A549 (cell line): ENCODE results near the gene BTN2A1. TPM values are rescaled to one million over a fixed set of nuclear protein-coding genes. Genes with fewer than 3 reads are reported as not detected.

Source experiments
- ATAC-seq, 2 experiments: fragments of 200-7000 bp in 1 of 2; fragments of >200 bp in 1 of 2; cut with Nextera tagmentation in 1 of 2; cut with Tn5 transposase in 1 of 2; 3 replicates each; pipeline versions ENCODE4 v1.8.0 to v1.9.1; 2018 to 2020; ENCODE audit warnings: mild to moderate bottlenecking in 1 of 2, moderate library complexity in 1 of 2
- CTCF ChIA-PET: fragments of 300-600 bp; sonication (Branson Sonifier 250); formaldehyde crosslinking; extraction: SDS; loops from one replicate; lab custom pipeline; 2021; ENCODE audit warnings: antibody characterized with exemption, inconsistent platforms; lab: Yijun Ruan, JAX
- POLR2A ChIA-PET: fragments of 350-600 bp; formaldehyde crosslinking; extraction: SDS; loops from one replicate; lab custom pipeline; 2021; ENCODE audit warnings: antibody characterized with exemption, inconsistent platforms; lab: Yijun Ruan, JAX
- DNase-seq, 2 experiments: peaks; one replicate each; pipeline versions ENCODE4 v3.0.0 to v3.0.0-alpha.2; 2011 to 2016; ENCODE audit warnings: low read depth in 1 of 2, low spot score in 1 of 2
- FAIRE-seq: peaks from 2 replicates; lab custom pipeline; 2011; peaks lifted over from hg19 to GRCh38; lab: Jason Lieb, UNC
- H3K27ac ChIP-seq, 2 experiments: fragments of >200 bp; sonication (Bioruptor Twin); formaldehyde crosslinking; 3 replicates each; pipeline ENCODE4 v1.5.1; 2016 to 2017
- H3K4me1 ChIP-seq: fragments of >200 bp; sonication (Bioruptor Twin); formaldehyde crosslinking; 3 replicates; pipeline ENCODE4 v1.6.1; 2016
- H3K4me2 ChIP-seq: fragments of >200 bp; sonication (Bioruptor Twin); formaldehyde crosslinking; 3 replicates; pipeline ENCODE4 v1.6.1; 2016
- H3K4me3 ChIP-seq: fragments of >200 bp; sonication (Bioruptor Twin); formaldehyde crosslinking; 3 replicates; pipeline ENCODE4 v1.5.1; 2016
- H3K9me3 ChIP-seq: fragments of >200 bp; sonication (Bioruptor Twin); formaldehyde crosslinking; 3 replicates; pipeline ENCODE4 v1.6.1; 2016
- CBX2 ChIP-seq: fragments of 200-600 bp; sonication (generic); IDR thresholded peaks from 2 replicates; pipeline ENCODE4 v1.6.1; 2016; ENCODE audit warnings: low read depth, mild to moderate bottlenecking, borderline replicate concordance
- EP300 ChIP-seq, 2 experiments: fragments of >200 bp; sonication (Bioruptor Twin); formaldehyde crosslinking; IDR thresholded peaks; 2 replicates in 1 of 2; 3 replicates in 1 of 2; pipeline ENCODE4 v1.6.1; 2016 to 2017
- ESRRA ChIP-seq: fragments of 150-350 bp; IDR thresholded peaks from 2 replicates; pipeline ENCODE4 v1.6.1; 2014; ENCODE audit warnings: mild to moderate bottlenecking, low read length, borderline replicate concordance
- FOSB ChIP-seq: fragments of 250-450 bp; sonication (Bioruptor Pico); IDR thresholded peaks from 2 replicates; pipeline ENCODE4 v1.5.0; 2020; ENCODE audit warnings: mild to moderate bottlenecking, moderate library complexity
- FOXS1 ChIP-seq: fragments of 250-450 bp; sonication (Bioruptor Pico); IDR thresholded peaks from 2 replicates; pipeline ENCODE4 v1.5.0; 2020; ENCODE audit warnings: mild to moderate bottlenecking, moderate library complexity
- GATA3 ChIP-seq: IDR thresholded peaks from 2 replicates; pipeline ENCODE4 v1.6.1; 2012; ENCODE audit warnings: borderline replicate concordance
- KDM5A ChIP-seq: fragments of 200-600 bp; sonication (generic); IDR thresholded peaks from 2 replicates; pipeline ENCODE4 v1.6.1; 2016; ENCODE audit warnings: antibody characterized with exemption, mild to moderate bottlenecking
- MAFK ChIP-seq: fragments of 450-650 bp; IDR thresholded peaks from 2 replicates; pipeline ENCODE4 v1.6.1; 2014; ENCODE audit not compliant: partially characterized antibody
- MYC ChIP-seq: IDR thresholded peaks from 2 replicates; pipeline ENCODE4 v1.6.1; 2012; ENCODE audit warnings: mild to moderate bottlenecking, inconsistent platforms, low read length, improper control_type of control experiment, borderline replicate concordance
- NPAS2 ChIP-seq: fragments of 250-450 bp; sonication (Bioruptor Pico); IDR thresholded peaks from 2 replicates; pipeline ENCODE4 v1.8.0; 2022; ENCODE audit warnings: mild to moderate bottlenecking, moderate library complexity, borderline replicate concordance
- RARB ChIP-seq: fragments of 250-450 bp; sonication (Bioruptor Pico); IDR thresholded peaks from 2 replicates; pipeline ENCODE4 v1.8.0; 2021; ENCODE audit warnings: mild to moderate bottlenecking, moderate library complexity
- RCOR1 ChIP-seq: fragments of 150-350 bp; IDR thresholded peaks from 2 replicates; pipeline ENCODE4 v1.6.1; 2014; ENCODE audit warnings: antibody characterized with exemption, low read length, low read depth
- SMC3 ChIP-seq: fragments of >200 bp; sonication (Bioruptor Twin); formaldehyde crosslinking; IDR thresholded peaks from 3 replicates; pipeline ENCODE4 v1.6.1; 2018; ENCODE audit warnings: inconsistent platforms
- SREBF2 ChIP-seq: fragments of 450-650 bp; IDR thresholded peaks from 2 replicates; pipeline ENCODE4 v1.6.1; 2014; ENCODE audit warnings: mild to moderate bottlenecking, moderate library complexity
- ZFP36 ChIP-seq: fragments of 450-650 bp; IDR thresholded peaks from 2 replicates; pipeline ENCODE4 v1.6.1; 2014; ENCODE audit warnings: borderline replicate concordance; ENCODE audit not compliant: partially characterized antibody
- WGBS: methylation state at CpG from one replicate; pipeline ENCODE4 v1.1.6; 2017; ENCODE audit errors: missing lambda C conversion rate; 5-methylcytosine and 5-hydroxymethylcytosine counted together
- polyA plus RNA-seq, 4 experiments: library from polyadenylated mRNA; depleted of rRNA in 3 of 4; stranded (reverse); fragments of >200 nt; fragmentation: RNase III in 1 of 4; extraction: RNeasy Plus Mini Kit Qiagen cat#74134 plus additional on column Dnase treatment in 1 of 4; gene quantifications; 2 replicates in 3 of 4; 3 replicates in 1 of 4; pipeline ENCODE4 v1.2.3, GENCODE V29; 2011 to 2017
- TF ChIP-seq, protein P1 (sequence below): fragments of 250-450 bp; sonication (Bioruptor Pico); IDR thresholded peaks from 2 replicates; pipeline ENCODE4 v1.5.0; 2021; ENCODE audit warnings: mild to moderate bottlenecking, moderate library complexity, borderline replicate concordance
- TF ChIP-seq, protein P2 (sequence below): fragments of 150-350 bp; IDR thresholded peaks from 2 replicates; pipeline ENCODE4 v1.6.1; 2014; ENCODE audit warnings: low read depth, mild to moderate bottlenecking, low read length
- TF ChIP-seq, protein P3 (sequence below): fragments of >200 bp; sonication (Bioruptor Twin); formaldehyde crosslinking; IDR thresholded peaks from 3 replicates; pipeline ENCODE4 v1.6.1; 2016

The BTN2A1 gene
- polyA plus RNA-seq, 2 of the 4 experiments (the other 2 are of a cell fraction) = 20.3 to 20.7 TPM

DNA sequence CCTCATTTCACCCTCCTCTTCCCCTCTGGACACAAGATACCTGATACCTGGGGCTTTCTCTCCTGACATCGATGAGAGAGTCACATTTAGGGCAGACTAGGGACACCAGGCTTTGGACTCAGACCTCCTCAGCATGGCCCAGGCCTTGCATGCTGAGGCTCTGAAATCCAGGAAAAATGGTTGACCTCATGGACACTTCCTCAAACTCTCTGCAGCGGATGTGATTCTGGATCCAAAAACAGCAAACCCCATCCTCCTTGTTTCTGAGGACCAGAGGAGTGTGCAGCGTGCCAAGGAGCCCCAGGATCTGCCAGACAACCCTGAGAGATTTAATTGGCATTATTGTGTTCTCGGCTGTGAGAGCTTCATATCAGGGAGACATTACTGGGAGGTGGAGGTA, 44.8 kb upstream of the BTN2A1 start (continued):
- TF ChIP-seq, protein P1, sequence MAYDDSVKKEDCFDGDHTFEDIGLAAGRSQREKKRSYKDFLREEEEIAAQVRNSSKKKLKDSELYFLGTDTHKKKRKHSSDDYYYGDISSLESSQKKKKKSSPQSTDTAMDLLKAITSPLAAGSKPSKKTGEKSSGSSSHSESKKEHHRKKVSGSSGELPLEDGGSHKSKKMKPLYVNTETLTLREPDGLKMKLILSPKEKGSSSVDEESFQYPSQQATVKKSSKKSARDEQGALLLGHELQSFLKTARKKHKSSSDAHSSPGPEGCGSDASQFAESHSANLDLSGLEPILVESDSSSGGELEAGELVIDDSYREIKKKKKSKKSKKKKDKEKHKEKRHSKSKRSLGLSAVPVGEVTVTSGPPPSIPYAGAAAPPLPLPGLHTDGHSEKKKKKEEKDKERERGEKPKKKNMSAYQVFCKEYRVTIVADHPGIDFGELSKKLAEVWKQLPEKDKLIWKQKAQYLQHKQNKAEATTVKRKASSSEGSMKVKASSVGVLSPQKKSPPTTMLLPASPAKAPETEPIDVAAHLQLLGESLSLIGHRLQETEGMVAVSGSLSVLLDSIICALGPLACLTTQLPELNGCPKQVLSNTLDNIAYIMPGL = no peak

DNA sequence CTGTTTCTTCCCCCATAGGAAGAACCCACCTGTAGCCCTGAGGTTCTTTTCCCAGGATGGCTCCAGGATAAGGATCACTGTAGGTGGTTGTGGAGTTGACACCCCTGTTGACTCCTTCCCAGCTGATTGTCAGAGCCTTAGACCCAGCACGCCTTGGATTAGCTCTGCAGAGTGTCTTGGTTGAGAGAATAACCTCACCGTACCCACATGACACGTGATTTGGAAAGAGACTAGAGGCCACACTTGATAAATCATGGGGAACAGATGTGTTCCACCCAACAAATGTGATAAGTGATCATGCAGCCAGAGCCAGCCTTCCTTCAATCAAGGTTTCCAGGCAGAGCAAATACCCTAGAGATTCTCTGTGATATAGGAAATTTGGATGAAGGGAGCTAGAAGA, 43.5 kb upstream of the BTN2A1 start:
- no peak for ATAC-seq
- no peak for FAIRE-seq
- ChIA-PET CTCF (interaction anchor here (0.6 to 3.2 kb wide), 2 partner anchors 72 to 238 kb away, joined by 3 to 20 read pairs; no protein-coding TSS in a partner anchor), POLR2A (no interaction called here)
- no peak for DNase-seq
- no peak overlapping the region for H3K4me3 ChIP-seq
- peaks cover 16% of the 10 kb centered on the region; the same call in 1 of the 3 replicates for H3K9me3 ChIP-seq
- no peak overlapping the region for H3K27ac ChIP-seq
- WGBS = 76% methylated on average over 3 of the region's 3 CpGs
- TF ChIP-seq RARB (CRISPR knock-in tag) (no peak), MYC (no peak), FOXS1 (CRISPR knock-in tag) (no peak), KDM5A (no peak), RCOR1 (no peak), ZFP36 (no peak), GATA3 (no peak), NPAS2 (CRISPR knock-in tag) (no peak), EP300 (IDR thresholded peaks at IDR 0.05) (no peak), FOSB (CRISPR knock-in tag) (no peak), SREBF2 (no peak)
- TF ChIP-seq, protein P2, sequence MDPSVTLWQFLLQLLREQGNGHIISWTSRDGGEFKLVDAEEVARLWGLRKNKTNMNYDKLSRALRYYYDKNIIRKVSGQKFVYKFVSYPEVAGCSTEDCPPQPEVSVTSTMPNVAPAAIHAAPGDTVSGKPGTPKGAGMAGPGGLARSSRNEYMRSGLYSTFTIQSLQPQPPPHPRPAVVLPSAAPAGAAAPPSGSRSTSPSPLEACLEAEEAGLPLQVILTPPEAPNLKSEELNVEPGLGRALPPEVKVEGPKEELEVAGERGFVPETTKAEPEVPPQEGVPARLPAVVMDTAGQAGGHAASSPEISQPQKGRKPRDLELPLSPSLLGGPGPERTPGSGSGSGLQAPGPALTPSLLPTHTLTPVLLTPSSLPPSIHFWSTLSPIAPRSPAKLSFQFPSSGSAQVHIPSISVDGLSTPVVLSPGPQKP = no peak
- TF ChIP-seq, protein P1 = no peak
- H3K4me2 ChIP-seq = no peak overlapping the region
- no peaks in the 10 kb centered on the region for H3K4me1 ChIP-seq

DNA sequence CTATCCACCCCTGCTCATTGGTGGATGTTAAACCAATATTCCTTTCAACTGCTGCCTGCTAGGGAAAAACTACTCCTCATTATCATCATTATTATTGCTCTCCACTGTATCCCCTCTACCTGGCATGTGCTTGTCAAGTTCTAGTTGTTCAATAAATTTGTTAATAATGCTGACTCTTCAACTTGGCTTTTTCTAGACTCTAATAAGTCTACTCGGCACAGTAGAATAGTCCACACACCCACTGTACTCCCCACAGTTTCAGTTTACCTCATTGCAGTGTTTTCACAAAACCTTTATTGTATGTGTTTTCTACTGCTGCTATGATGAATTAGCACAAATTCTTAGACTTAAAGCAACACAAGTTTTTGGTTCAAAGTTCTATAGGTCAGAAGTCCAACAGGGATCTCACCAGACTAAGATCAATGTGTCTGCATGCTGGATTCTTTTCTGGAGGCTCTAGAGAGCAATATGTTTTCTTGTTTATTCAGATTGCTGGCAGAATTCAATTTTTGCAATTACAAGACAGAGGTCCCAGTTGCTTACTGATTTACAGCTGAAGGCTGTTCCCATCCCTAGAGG, 42.6 kb upstream of the BTN2A1 start:
- ATAC-seq = no peak
- CTCF ChIA-PET = no interaction called here
- WGBS = 85% methylated on average over 1 of the region's 1 CpG

More for the DNA sequence above, 42.6 kb upstream of the BTN2A1 start:
- Histone ChIP-seq H3K9me3 (peaks cover 16% of the 10 kb centered on the region; the same call in 1 of the 3 replicates), H3K4me2 (no peak overlapping the region), H3K27ac (no peak overlapping the region)
- POLR2A ChIA-PET = no interaction called here
- no peak for FAIRE-seq
- TF ChIP-seq MAFK = peak; percentile 43
- no peak for TF ChIP-seq SMC3
- no peak for TF ChIP-seq CBX2
- TF ChIP-seq RCOR1 = no peak
- TF ChIP-seq ESRRA = no peak
- TF ChIP-seq, protein P3, sequence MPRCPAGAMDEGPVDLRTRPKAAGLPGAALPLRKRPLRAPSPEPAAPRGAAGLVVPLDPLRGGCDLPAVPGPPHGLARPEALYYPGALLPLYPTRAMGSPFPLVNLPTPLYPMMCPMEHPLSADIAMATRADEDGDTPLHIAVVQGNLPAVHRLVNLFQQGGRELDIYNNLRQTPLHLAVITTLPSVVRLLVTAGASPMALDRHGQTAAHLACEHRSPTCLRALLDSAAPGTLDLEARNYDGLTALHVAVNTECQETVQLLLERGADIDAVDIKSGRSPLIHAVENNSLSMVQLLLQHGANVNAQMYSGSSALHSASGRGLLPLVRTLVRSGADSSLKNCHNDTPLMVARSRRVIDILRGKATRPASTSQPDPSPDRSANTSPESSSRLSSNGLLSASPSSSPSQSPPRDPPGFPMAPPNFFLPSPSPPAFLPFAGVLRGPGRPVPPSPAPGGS = no peak
- TF ChIP-seq KDM5A = no peak
- TF ChIP-seq, all 56 proteins: peak for 1
- no peak for DNase-seq
- Histone ChIP-seq H3K4me3 (no peak overlapping the region), H3K4me1 (no peaks in the 10 kb centered on the region)
